ENCODE data around the gene FCRL6. TPM values are rescaled to one million over a fixed set of nuclear protein-coding genes. Genes with fewer than 3 reads are reported as not detected.
A peak's percentile ranks its signal among the peaks of the same experiment; 100 is the strongest.

The FCRL6 gene
- total and polyA plus RNA-seq, 2 of the 13 experiments (the other 11 are each of a cell fraction or from before 2014, with no cell fraction given) = not detected

- no peaks in the 10 kb centered on the region for H3K9me3 ChIP-seq (ENCODE audit: low read length)
- no peak within 1 kb of the TSS for H3K9ac ChIP-seq (ENCODE audit: insufficient read depth, low read depth, low read length)
- 83% methylated on average over 54 of the region's 88 CpGs for WGBS (ENCODE audit: low lambda C conversion rate)
- H2AFZ ChIP-seq (ENCODE audit: low read length) = no peak within 1 kb of the TSS
- no peak within 1 kb of the TSS for H3K4me2 ChIP-seq (ENCODE audit: low read depth, low read length)
- no TSS peak for BruUV-seq (replicated peaks)
- peak; percentile 93 for ATAC-seq
- in situ Hi-C loops (cut with HindIII; ENCODE audit: extremely low pct_ligation_motif_present, low pct_unique_long_range_greater_than_20kb) (no loop called here), intact Hi-C loops (cut with micrococcal nuclease; ENCODE audit: unreplicated experiment) (loop anchor here (1.0 kb wide), 1 partner anchor 110 kb away; no protein-coding TSS in a partner anchor)
- no peaks in the 10 kb centered on the region for H3K79me2 ChIP-seq (ENCODE audit: insufficient read depth, low read length)
- no peaks in the 10 kb centered on the region for H3K27me3 ChIP-seq (ENCODE audit: control insufficient read depth in 1 of 2, insufficient read depth in 2 of 2, low read length in 2 of 2)
- no peaks in the 10 kb centered on the region for H4K20me1 ChIP-seq (ENCODE audit: insufficient read depth, low read length)
- no peaks in the 10 kb centered on the region for H3K36me3 ChIP-seq (replicated peaks in 1 of 2; ENCODE audit: control insufficient read depth in 1 of 2, insufficient read depth in 2 of 2, low read length in 2 of 2)
- peak; percentile 4 for DNase-seq (ENCODE audit: low spot score)
- H3K27ac ChIP-seq (ENCODE audit: extremely low read length, insufficient read depth, low read length) = no peak within 1 kb of the TSS
- H3K4me3 ChIP-seq (replicated peaks in 1 of 3; ENCODE audit: insufficient read depth in 1 of 3, low read depth in 2 of 3, low read length in 3 of 3) = no peak within 1 kb of the TSS
- H3K4me1 ChIP-seq (ENCODE audit: insufficient read depth, low read length) = no peaks in the 10 kb centered on the region
- peak; percentile 15 for FAIRE-seq
- ChIA-PET CTCF (ENCODE audit: low intra/inter-chr PET ratio, low total read pairs) (interaction anchor here (1.3 kb wide), 2 partner anchors 110 to 226 kb away, joined by 7 to 9 read pairs; no protein-coding TSS in a partner anchor), POLR2A (no interaction called here)
- TF ChIP-seq TEF (CRISPR knock-in tag; IDR thresholded peaks at IDR 0.05) = no peak
- TF ChIP-seq ARNT (IDR thresholded peaks at IDR 0.05) = no peak
- peak; percentile 55 for TF ChIP-seq STAG1 (CRISPR knock-in tag; IDR thresholded peaks at IDR 0.05)
- no peak for TF ChIP-seq PITX1 (CRISPR knock-in tag; IDR thresholded peaks at IDR 0.05)
- no peak for TF ChIP-seq ZFP36L1 (CRISPR knock-in tag; IDR thresholded peaks at IDR 0.05)
- no peak for TF ChIP-seq ZNF570 (CRISPR knock-in tag; IDR thresholded peaks at IDR 0.05; ENCODE audit: borderline replicate concordance)
- no peak for TF ChIP-seq FOXK1 (CRISPR knock-in tag; IDR thresholded peaks at IDR 0.05; ENCODE audit: borderline replicate concordance, low read depth)
- 0 out of 2 replicates have a peak, but pooled peaks have one; percentile 36 for TF ChIP-seq ZBTB33 (CRISPR knock-in tag; IDR thresholded peaks at IDR 0.05)
- TF ChIP-seq TFE3 (CRISPR knock-in tag; IDR thresholded peaks at IDR 0.05) = no peak
- no peak for TF ChIP-seq CENPBD1 (CRISPR knock-in tag; IDR thresholded peaks at IDR 0.05; ENCODE audit: borderline replicate concordance, low read depth)
- TF ChIP-seq IRF9 (CRISPR knock-in tag; IDR thresholded peaks at IDR 0.05; ENCODE audit: borderline replicate concordance) = no peak
- TF ChIP-seq ZSCAN22 (CRISPR knock-in tag; IDR thresholded peaks at IDR 0.05) = no peak
- peak; percentile 82 for TF ChIP-seq CTCF (CRISPR knock-in tag; IDR thresholded peaks at IDR 0.05)
- peak; percentile 84 for TF ChIP-seq CEBPG (CRISPR knock-in tag; IDR thresholded peaks at IDR 0.05)
- TF ChIP-seq KDM5A (IDR thresholded peaks at IDR 0.05; ENCODE audit: borderline replicate concordance, low read length) = no peak
These were observed 21.3 kb upstream of the FCRL6 start, which contains the start of gene DUSP23 for GRCh38 chr1:159780583-159781582. DUSP23 (plus strand) TSS chr1:159780962; CDS start chr1:159781101, 139 bp downstream.

All from HepG2 (cell line).